DOHH2 (cell line): ENCODE results near the gene FANK1.

Experiments
- CTCF ChIP-seq: fragments of 200-600 bp; sonication (generic); IDR thresholded peaks from one replicate; pipeline ENCODE4 v1.5.1; 2014; ENCODE audit warnings: antibody characterized with exemption, mild to moderate bottlenecking, low read depth, low read length; ENCODE audit not compliant: poor library complexity, severe bottlenecking
- EZH2phosphoT487 ChIP-seq: fragments of 200-600 bp; sonication (generic); IDR thresholded peaks from 2 replicates; pipeline ENCODE4 v1.6.1; 2017; ENCODE audit warnings: borderline replicate concordance, mild to moderate bottlenecking, antibody characterized with exemption, low read length, moderate library complexity, mixed read lengths

DNA sequence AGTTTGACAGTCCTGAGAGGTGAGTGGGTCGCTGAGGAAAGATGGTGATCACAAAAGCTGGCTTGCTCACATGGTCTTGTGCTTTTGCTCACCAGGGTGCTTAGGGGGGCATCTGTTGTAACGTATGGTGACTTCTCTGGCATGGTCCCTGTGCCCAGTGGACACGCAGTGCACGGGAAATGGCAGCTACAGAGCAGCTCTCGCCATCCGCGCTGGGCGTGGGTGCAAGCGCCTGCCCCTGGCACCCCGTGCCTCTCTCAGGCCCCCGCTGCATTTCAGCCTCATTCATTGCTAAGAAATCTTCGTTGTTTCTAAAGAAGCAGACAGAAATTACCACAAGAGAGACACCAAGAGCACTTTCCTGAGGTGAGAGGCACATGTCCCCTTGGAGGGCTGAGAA lies 101.2 kb downstream of the FANK1 start:
- TF ChIP-seq CTCF (no peak), EZH2phosphoT487 (no peak)
